Activated CD4-positive, alpha-beta T cell treated with anti-CD3 and anti-CD28 coated beads, Interleukin-2, Interleukin-6, amounts not matched to agents 100 ng/mL and 50 ng/mL, durations not matched to agents 16 hours and 8 hours (primary cell): Measurements from ENCODE around the gene ATP1B4.

Experiments
- DNase-seq: peaks from one replicate; pipeline ENCODE4 v3.0.0-alpha.2; 2020

The ATP1B4 gene

GRCh38 chrX:120377715-120378114 lies 15.8 kb downstream of the ATP1B4 start:
- no peak for DNase-seq

- DNase-seq = no peak
Observed at GRCh38 chrX:120378570-120378969, 16.7 kb downstream of the ATP1B4 start.

GRCh38 chrX:120379937-120380681 lies 18.2 kb downstream of the ATP1B4 start:
- DNase-seq = no peak

- peak; percentile 19 for DNase-seq
Observed at GRCh38 chrX:120380699-120381098, 18.8 kb downstream of the ATP1B4 start.

- no peak for DNase-seq
Observed at GRCh38 chrX:120401301-120401700, 39.4 kb downstream of the ATP1B4 start.

GRCh38 chrX:120402369-120402768 lies 40.5 kb downstream of the ATP1B4 start:
- DNase-seq = no peak

- DNase-seq = no peak
Observed at GRCh38 chrX:120406638-120407037, 44.7 kb downstream of the ATP1B4 start.

- no peak for DNase-seq
Observed at GRCh38 chrX:120408168-120408567, 46.3 kb downstream of the ATP1B4 start.

- DNase-seq = no peak
Observed at GRCh38 chrX:120419463-120419862, 57.6 kb downstream of the ATP1B4 start.

GRCh38 chrX:120426599-120426998 lies 64.7 kb downstream of the ATP1B4 start:
- DNase-seq = no peak

- DNase-seq = no peak
Observed at GRCh38 chrX:120428309-120428708, 66.4 kb downstream of the ATP1B4 start.

- DNase-seq = peak; percentile 8
Observed at GRCh38 chrX:120429776-120430540, 68.1 kb downstream of the ATP1B4 start.
